NCI-H345 treated with DMSO at 0.1 percent for 48 hours (cell line): ENCODE results near the gene PAPOLA.
"Not testable (repeated sequence)": the region's sequence is repeated elsewhere in the genome, so short reads cannot be mapped to it uniquely, and the experiment has no call there.

Experiments
- DNase-seq: peaks from one replicate; lab custom pipeline; 2025; ENCODE audit not compliant: unreplicated experiment; lab: John Stamatoyannopoulos, UW

Gene PAPOLA

DNA sequence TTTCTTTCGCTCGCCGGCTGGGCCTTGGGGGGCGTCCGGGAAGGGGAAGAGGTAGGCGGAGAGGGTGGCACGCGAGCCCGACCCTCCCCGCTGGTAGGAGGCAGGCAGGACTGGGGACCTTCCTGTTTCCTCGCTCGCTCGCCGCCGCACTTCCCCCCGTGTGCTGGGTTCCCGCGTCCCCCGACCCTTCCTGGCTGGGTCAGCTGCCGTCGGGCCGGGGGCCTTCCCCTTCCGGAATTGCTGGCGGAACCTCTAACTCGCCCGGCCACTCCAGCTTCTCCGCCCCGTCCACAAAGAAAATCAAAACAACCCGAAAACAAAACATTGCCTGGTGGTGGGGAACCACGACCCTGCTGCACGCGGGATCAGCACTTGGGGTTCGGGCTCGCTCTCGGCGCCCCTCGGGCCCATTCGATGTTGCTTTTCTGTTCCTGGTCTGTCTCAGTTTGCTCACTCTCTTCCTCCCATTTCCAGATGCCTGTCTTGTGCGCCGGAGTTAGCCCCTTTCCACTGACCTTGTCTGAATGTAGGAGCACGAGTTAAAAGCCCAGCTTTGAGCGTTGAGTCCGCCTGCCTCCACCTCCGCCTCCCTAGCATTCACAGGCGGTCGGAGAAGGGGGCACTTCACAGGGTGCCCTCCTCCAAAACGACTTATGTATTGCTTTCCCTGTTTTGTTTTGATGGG, 581 bp downstream of the PAPOLA start:
- no peak for DNase-seq

DNA sequence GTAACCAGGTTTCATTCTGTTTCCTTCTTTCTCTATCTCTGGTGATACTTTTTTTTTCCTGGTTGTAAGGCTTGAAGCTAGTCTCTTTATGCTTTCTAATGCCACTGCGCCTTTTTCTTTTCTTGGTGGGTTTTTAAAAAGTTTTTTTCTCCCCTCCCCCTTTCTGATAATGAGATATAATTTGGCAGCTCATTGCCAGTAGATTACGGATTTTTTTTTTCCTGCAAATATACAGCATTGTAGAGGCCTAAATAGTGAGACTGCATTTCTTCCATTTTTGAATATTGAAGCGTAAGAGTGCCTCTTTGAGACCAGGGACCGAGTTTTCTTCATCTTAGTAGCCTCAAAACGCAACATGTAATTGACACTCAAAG, 1.1 kb downstream of the PAPOLA start:
- no peak for DNase-seq

- not testable (repeated sequence) for DNase-seq
These were observed 2.2 kb downstream of the PAPOLA start for GRCh38 chr14:96504353-96504752.

GRCh38 chr14:96507723-96508122, 5.5 kb downstream of the PAPOLA start:
- DNase-seq: no peak

DNA sequence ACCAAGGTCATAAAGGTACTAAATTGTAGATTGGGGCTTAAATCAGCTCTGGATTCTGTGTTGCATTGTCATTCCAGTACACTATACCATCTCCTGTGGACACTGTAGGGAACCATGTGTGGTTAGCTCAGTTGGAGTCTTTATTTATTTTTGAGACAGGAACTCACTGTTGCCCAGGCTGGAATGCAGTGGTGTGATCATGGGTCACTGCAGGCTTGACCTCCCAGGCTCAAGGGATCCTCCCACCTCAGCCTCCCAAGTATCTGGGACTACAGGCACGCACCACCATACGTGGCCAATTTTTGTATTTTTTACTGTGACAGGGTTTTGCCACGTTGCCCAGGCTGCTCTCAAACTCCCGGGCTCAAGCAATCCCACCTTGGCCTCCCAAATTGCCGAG, 6.7 kb downstream of the PAPOLA start:
- DNase-seq: no peak

GRCh38 chr14:96509457-96510090, 7.4 kb downstream of the PAPOLA start:
- no peak for DNase-seq

GRCh38 chr14:96511146-96511545, 9.0 kb downstream of the PAPOLA start:
- no peak for DNase-seq

GRCh38 chr14:96511667-96512066, 9.5 kb downstream of the PAPOLA start:
- no peak for DNase-seq

- DNase-seq: no peak
These were observed 9.9 kb downstream of the PAPOLA start for GRCh38 chr14:96512122-96512521.

- no peak for DNase-seq
These were observed 10.6 kb downstream of the PAPOLA start for GRCh38 chr14:96512602-96513397.

- DNase-seq: no peak
These were observed 12.5 kb downstream of the PAPOLA start for GRCh38 chr14:96514694-96515093.

- DNase-seq: no peak
These were observed 13.5 kb downstream of the PAPOLA start for GRCh38 chr14:96515731-96516130.

- no peak for DNase-seq
These were observed 14.2 kb downstream of the PAPOLA start for GRCh38 chr14:96516351-96516750.

- DNase-seq: no peak
These were observed 17.8 kb downstream of the PAPOLA start for GRCh38 chr14:96519970-96520369.

DNA sequence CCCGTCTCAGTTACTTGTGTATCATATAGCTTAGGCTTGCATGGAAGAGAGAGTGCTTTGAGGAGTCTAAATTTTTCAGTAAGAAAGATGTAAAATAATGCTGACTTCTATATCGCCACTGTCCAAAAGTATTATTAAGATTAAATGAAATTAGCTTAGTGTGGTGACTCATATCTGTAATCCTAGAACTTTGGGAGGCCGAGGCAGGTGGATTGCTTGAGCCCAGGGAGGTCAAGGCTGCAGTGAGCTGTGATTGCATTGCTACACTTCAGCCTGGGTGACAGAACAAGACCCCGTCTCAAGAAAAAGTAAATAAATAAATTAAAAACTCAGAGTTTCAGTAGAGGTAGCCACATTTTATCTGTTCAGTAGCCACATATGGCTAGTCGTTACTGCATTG, 23.3 kb downstream of the PAPOLA start:
- no peak for DNase-seq

GRCh38 chr14:96532632-96533031, 30.4 kb downstream of the PAPOLA start:
- DNase-seq: no peak

GRCh38 chr14:96536807-96537206, 34.6 kb downstream of the PAPOLA start:
- DNase-seq: no peak

DNA sequence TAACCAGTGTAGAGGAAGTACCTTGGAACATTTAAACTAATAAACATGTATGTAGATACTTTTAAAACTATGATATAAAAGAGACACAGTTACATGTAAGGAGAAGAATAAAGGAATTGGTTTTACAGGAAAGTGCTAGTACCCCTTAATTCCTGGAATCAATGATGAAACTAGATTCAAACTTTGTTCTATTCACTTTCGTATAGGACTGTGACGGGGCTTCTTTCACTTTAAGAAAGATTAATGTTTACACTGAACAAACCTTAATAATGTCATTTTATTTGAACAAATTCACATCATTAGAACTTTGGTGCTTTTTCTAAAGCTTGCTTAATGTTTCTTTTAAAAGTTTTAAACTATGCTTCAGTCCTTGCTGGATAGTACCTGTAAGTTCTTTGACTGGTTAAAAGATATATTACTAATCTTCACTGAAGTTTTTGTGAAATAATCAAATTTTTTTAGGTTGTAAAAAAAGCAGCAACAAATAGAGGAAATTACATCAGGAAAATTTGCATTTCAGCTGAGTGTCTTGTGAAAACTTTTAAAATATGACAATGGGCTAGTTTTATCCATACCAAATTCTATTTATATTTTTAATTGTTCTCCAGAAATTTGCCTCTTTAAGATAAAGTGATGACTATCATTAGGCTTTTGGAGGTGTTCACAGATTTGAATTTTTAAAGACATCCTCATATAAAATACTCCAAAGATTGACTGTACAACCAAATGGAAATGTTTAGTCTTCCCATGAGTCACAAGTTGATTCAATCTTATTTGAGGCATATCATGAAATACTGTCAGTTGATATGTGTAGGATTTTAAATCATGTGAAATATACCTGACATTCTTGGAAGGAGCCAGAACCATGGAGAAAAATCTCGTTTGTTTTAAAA, 36.2 kb downstream of the PAPOLA start:
- no peak for DNase-seq

DNA sequence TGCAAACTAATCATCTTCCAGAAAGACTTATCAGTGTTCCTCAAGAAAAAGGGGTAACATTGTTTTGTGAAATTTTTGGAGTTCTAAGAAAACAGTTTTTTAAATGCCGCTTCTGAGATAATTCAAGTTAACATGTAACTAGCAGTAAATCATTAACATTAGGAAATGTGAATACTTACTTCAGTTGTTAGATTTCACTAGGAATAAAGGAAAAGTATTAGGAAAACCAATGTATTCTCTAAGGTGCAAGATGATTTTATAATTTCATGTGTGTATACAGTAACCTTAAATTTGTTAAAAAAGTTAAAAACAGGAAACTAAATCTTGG, 36.8 kb downstream of the PAPOLA start:
- DNase-seq: no peak

DNA sequence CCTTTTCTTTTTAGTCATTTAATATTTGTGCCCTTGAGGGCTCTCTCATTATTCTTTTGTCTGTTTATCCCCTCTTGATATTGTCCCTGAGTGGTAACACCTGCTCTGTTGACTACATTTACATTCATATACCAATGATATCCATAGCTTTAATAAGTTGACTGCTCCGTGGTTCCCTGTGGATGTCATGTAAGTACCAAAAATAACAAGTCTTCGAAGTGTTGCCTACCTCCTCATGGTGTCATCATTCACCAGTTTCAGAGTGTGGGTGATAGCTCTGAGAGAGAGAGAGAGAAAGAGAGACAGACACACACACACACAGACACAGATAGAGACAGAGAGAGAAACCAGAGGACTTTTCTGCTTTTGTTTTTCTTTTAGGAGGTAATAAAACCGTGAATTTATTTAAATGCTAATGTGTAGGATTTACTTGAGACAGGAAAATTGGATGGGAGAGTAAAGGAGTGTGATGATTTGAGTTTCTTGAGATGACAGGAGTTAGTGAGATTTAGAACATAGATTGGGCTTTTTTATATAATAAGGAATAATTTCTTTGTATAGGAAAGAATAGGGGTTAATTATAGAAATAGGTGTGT, 52.2 kb downstream of the PAPOLA start:
- no peak for DNase-seq

- no peak for DNase-seq
These were observed 57.4 kb downstream of the PAPOLA start for GRCh38 chr14:96559571-96559970.
